Measurements from ENCODE around the gene SECISBP2. TPM values are rescaled to one million over a fixed set of nuclear protein-coding genes. Genes with fewer than 3 reads are reported as not detected.

SECISBP2 gene
- total and polyA plus RNA-seq, 2 experiments from 2014 or later: 77.7 to 86.8 TPM

DNA sequence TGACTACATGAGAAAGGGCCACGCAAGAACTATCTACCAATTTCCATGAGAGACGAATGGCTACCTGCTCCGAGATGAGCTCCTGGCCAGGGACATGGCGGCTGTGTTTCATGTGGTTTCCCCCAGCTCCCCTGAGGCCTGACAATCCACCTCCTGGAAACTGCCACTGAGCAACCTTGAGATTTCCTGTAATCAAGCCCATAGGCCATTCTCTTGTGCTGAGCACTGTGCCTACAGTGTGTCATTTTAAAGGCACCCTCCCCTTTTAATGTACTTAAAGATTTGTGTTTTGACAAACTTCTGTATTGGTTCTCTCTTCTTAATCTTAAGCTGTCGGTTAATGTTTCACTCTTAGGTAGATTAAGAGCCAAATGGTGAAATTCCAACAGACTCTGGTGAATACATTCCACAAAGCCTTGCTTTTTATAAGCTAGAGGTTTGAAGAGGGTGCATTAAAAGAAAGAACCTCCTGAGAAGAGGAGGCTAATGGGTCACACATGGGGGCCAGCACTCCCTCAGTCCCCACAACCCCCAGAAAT is 72.3 kb downstream of the SECISBP2 start:
- Mint-ChIP-seq H3K4me3 (no peak overlapping the region), H3K36me3 (ENCODE audit: low read depth) (peaks cover 72% of the 10 kb centered on the region), H3K27ac (no peak overlapping the region), H3K4me1 (no peaks in the 10 kb centered on the region), H3K27me3 (ENCODE audit: insufficient read depth, low read depth, poor library complexity) (no peaks in the 10 kb centered on the region), H3K9me3 (no peaks in the 10 kb centered on the region)
- ATAC-seq (no peak), DNase-seq (ENCODE audit: low spot score) (no peak)
- no peaks in the 10 kb centered on the region for H3F3A ChIP-seq (replicated peaks; ENCODE audit: low read depth)
- no peak overlapping the region for H3K4me2 ChIP-seq
- peaks cover 17% of the 10 kb centered on the region for H3K36me3 ChIP-seq (ENCODE audit: insufficient read depth)
- TF ChIP-seq, protein P1, sequence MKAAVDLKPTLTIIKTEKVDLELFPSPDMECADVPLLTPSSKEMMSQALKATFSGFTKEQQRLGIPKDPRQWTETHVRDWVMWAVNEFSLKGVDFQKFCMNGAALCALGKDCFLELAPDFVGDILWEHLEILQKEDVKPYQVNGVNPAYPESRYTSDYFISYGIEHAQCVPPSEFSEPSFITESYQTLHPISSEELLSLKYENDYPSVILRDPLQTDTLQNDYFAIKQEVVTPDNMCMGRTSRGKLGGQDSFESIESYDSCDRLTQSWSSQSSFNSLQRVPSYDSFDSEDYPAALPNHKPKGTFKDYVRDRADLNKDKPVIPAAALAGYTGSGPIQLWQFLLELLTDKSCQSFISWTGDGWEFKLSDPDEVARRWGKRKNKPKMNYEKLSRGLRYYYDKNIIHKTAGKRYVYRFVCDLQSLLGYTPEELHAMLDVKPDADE (IDR thresholded peaks at IDR 0.05): no peak
- TF ChIP-seq, protein P2, sequence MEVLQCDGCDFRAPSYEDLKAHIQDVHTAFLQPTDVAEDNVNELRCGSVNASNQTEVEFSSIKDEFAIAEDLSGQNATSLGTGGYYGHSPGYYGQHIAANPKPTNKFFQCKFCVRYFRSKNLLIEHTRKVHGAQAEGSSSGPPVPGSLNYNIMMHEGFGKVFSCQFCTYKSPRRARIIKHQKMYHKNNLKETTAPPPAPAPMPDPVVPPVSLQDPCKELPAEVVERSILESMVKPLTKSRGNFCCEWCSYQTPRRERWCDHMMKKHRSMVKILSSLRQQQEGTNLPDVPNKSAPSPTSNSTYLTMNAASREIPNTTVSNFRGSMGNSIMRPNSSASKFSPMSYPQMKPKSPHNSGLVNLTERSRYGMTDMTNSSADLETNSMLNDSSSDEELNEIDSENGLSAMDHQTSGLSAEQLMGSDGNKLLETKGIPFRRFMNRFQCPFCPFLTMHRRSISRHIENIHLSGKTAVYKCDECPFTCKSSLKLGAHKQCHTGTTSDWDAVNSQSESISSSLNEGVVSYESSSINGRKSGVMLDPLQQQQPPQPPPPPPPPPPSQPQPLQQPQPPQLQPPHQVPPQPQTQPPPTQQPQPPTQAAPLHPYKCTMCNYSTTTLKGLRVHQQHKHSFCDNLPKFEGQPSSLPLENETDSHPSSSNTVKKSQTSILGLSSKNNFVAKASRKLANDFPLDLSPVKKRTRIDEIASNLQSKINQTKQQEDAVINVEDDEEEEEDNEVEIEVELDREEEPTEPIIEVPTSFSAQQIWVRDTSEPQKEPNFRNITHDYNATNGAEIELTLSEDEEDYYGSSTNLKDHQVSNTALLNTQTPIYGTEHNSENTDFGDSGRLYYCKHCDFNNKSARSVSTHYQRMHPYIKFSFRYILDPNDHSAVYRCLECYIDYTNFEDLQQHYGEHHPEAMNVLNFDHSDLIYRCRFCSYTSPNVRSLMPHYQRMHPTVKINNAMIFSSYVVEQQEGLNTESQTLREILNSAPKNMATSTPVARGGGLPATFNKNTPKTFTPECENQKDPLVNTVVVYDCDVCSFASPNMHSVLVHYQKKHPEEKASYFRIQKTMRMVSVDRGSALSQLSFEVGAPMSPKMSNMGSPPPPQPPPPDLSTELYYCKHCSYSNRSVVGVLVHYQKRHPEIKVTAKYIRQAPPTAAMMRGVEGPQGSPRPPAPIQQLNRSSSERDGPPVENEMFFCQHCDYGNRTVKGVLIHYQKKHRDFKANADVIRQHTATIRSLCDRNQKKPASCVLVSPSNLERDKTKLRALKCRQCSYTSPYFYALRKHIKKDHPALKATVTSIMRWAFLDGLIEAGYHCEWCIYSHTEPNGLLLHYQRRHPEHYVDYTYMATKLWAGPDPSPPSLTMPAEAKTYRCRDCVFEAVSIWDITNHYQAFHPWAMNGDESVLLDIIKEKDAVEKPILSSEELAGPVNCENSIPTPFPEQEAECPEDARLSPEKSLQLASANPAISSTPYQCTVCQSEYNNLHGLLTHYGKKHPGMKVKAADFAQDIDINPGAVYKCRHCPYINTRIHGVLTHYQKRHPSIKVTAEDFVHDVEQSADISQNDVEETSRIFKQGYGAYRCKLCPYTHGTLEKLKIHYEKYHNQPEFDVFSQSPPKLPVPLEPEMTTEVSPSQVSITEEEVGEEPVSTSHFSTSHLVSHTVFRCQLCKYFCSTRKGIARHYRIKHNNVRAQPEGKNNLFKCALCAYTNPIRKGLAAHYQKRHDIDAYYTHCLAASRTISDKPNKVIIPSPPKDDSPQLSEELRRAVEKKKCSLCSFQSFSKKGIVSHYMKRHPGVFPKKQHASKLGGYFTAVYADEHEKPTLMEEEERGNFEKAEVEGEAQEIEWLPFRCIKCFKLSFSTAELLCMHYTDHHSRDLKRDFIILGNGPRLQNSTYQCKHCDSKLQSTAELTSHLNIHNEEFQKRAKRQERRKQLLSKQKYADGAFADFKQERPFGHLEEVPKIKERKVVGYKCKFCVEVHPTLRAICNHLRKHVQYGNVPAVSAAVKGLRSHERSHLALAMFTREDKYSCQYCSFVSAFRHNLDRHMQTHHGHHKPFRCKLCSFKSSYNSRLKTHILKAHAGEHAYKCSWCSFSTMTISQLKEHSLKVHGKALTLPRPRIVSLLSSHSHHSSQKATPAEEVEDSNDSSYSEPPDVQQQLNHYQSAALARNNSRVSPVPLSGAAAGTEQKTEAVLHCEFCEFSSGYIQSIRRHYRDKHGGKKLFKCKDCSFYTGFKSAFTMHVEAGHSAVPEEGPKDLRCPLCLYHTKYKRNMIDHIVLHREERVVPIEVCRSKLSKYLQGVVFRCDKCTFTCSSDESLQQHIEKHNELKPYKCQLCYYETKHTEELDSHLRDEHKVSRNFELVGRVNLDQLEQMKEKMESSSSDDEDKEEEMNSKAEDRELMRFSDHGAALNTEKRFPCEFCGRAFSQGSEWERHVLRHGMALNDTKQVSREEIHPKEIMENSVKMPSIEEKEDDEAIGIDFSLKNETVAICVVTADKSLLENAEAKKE (CRISPR knock-in tag; IDR thresholded peaks at IDR 0.05): no peak
- TF ChIP-seq JUNB (IDR thresholded peaks at IDR 0.05; ENCODE audit: unreplicated experiment): no peak
- no peak for TF ChIP-seq CREB1 (CRISPR knock-in tag; IDR thresholded peaks at IDR 0.05; ENCODE audit: low read depth)
- TF ChIP-seq, protein P3, sequence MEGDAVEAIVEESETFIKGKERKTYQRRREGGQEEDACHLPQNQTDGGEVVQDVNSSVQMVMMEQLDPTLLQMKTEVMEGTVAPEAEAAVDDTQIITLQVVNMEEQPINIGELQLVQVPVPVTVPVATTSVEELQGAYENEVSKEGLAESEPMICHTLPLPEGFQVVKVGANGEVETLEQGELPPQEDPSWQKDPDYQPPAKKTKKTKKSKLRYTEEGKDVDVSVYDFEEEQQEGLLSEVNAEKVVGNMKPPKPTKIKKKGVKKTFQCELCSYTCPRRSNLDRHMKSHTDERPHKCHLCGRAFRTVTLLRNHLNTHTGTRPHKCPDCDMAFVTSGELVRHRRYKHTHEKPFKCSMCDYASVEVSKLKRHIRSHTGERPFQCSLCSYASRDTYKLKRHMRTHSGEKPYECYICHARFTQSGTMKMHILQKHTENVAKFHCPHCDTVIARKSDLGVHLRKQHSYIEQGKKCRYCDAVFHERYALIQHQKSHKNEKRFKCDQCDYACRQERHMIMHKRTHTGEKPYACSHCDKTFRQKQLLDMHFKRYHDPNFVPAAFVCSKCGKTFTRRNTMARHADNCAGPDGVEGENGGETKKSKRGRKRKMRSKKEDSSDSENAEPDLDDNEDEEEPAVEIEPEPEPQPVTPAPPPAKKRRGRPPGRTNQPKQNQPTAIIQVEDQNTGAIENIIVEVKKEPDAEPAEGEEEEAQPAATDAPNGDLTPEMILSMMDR (conservative IDR thresholded peaks at IDR 0.05; ENCODE audit: low read depth in 2 of 2): no peak
- no peak for TF ChIP-seq STAT1 (IDR thresholded peaks at IDR 0.05; ENCODE audit: unreplicated experiment)
- no peak for TF ChIP-seq EZH2phosphoT487 (IDR thresholded peaks at IDR 0.05; ENCODE audit: unreplicated experiment)
- no peak for TF ChIP-seq EZH2 (IDR thresholded peaks at IDR 0.05; ENCODE audit: low read depth, unreplicated experiment)
- TF ChIP-seq, protein P4, sequence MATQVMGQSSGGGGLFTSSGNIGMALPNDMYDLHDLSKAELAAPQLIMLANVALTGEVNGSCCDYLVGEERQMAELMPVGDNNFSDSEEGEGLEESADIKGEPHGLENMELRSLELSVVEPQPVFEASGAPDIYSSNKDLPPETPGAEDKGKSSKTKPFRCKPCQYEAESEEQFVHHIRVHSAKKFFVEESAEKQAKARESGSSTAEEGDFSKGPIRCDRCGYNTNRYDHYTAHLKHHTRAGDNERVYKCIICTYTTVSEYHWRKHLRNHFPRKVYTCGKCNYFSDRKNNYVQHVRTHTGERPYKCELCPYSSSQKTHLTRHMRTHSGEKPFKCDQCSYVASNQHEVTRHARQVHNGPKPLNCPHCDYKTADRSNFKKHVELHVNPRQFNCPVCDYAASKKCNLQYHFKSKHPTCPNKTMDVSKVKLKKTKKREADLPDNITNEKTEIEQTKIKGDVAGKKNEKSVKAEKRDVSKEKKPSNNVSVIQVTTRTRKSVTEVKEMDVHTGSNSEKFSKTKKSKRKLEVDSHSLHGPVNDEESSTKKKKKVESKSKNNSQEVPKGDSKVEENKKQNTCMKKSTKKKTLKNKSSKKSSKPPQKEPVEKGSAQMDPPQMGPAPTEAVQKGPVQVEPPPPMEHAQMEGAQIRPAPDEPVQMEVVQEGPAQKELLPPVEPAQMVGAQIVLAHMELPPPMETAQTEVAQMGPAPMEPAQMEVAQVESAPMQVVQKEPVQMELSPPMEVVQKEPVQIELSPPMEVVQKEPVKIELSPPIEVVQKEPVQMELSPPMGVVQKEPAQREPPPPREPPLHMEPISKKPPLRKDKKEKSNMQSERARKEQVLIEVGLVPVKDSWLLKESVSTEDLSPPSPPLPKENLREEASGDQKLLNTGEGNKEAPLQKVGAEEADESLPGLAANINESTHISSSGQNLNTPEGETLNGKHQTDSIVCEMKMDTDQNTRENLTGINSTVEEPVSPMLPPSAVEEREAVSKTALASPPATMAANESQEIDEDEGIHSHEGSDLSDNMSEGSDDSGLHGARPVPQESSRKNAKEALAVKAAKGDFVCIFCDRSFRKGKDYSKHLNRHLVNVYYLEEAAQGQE (IDR thresholded peaks at IDR 0.05; ENCODE audit: unreplicated experiment): no peak
- TF ChIP-seq ZNF331 (CRISPR knock-in tag; IDR thresholded peaks at IDR 0.05; ENCODE audit: low read depth): no peak
- no peak for TF ChIP-seq NANOG (IDR thresholded peaks at IDR 0.05; ENCODE audit: borderline replicate concordance)
- TF ChIP-seq ZNF114 (CRISPR knock-in tag; IDR thresholded peaks at IDR 0.05): no peak
- TF ChIP-seq POLR2AphosphoS5 (IDR thresholded peaks at IDR 0.05; ENCODE audit: low read depth): no peak
- no peak overlapping the region for H2AFZ ChIP-seq
- no peak overlapping the region for H3K4me3 ChIP-seq
- H3K27me3 ChIP-seq (ENCODE audit: insufficient read depth): no peaks in the 10 kb centered on the region
- no peaks in the 10 kb centered on the region for H3K9me2 ChIP-seq (ENCODE audit: insufficient read depth)
- H4K20me1 ChIP-seq (replicated peaks; ENCODE audit: insufficient read depth): no peaks in the 10 kb centered on the region
- H3K27ac ChIP-seq (ENCODE audit: low read depth): no peak overlapping the region
- no peaks in the 10 kb centered on the region for H3K79me2 ChIP-seq (replicated peaks; ENCODE audit: insufficient read depth)
- H3K4me1 ChIP-seq (ENCODE audit: insufficient read depth): no peaks in the 10 kb centered on the region

All from GM23338 (cell line).